Stimulated activated CD4-positive, alpha-beta T cell treated with anti-CD3 and anti-CD28 coated beads, TNF-alpha, amount 100 ng/mL, for 24 hours (primary cell): Measurements from ENCODE around the gene IREB2.
"Not testable (repeated sequence)": the region's sequence is repeated elsewhere in the genome, so short reads cannot be mapped to it uniquely, and the experiment has no call there.

Experiments
- DNase-seq, 3 experiments: peaks; one replicate each; pipeline ENCODE4 v3.0.0-alpha.2; 2020; ENCODE audit warnings: low read depth in 3 of 3

The IREB2 gene

GRCh38 chr15:78437762-78438618, at the start of gene IREB2:
Gene IREB2, plus strand, starts transcription at chr15:78438216. Its CDS starts 122 bp downstream, at chr15:78438338.
- DNase-seq, result peak; percentile 95 to 96 (median 96)

GRCh38 chr15:78388865-78389264, 49.2 kb upstream of the IREB2 start:
- no peak for DNase-seq

GRCh38 chr15:78389322-78389721, 48.7 kb upstream of the IREB2 start:
- DNase-seq, result no peak

GRCh38 chr15:78389738-78390137, 48.3 kb upstream of the IREB2 start:
- DNase-seq, result no peak

- DNase-seq, result no peak
Observed at GRCh38 chr15:78390242-78390641, 47.8 kb upstream of the IREB2 start.

GRCh38 chr15:78390826-78391225, 47.2 kb upstream of the IREB2 start:
- DNase-seq, result no peak

- no peak for DNase-seq
Observed at GRCh38 chr15:78391781-78392180, 46.2 kb upstream of the IREB2 start.

- no peak for DNase-seq
Observed at GRCh38 chr15:78392430-78392829, 45.6 kb upstream of the IREB2 start.

GRCh38 chr15:78393137-78393536, 44.9 kb upstream of the IREB2 start:
- no peak for DNase-seq

- DNase-seq, result no peak
Observed at GRCh38 chr15:78394026-78394425, 44.0 kb upstream of the IREB2 start.

GRCh38 chr15:78394981-78395616, 42.9 kb upstream of the IREB2 start:
- DNase-seq, result no peak

GRCh38 chr15:78396186-78396814, 41.7 kb upstream of the IREB2 start:
- no peak for DNase-seq

- DNase-seq, result no peak
Observed at GRCh38 chr15:78396976-78397375, 41.0 kb upstream of the IREB2 start.

GRCh38 chr15:78397382-78397781, 40.6 kb upstream of the IREB2 start:
- no peak for DNase-seq

- DNase-seq, result no peak
Observed at GRCh38 chr15:78398076-78398825, 39.8 kb upstream of the IREB2 start.

- no peak for DNase-seq
Observed at GRCh38 chr15:78399091-78399490, 38.9 kb upstream of the IREB2 start.

- DNase-seq, result no peak
Observed at GRCh38 chr15:78402061-78402610, 35.9 kb upstream of the IREB2 start.

GRCh38 chr15:78404125-78404524, 33.9 kb upstream of the IREB2 start:
- DNase-seq, result no peak

GRCh38 chr15:78404796-78405195, 33.2 kb upstream of the IREB2 start:
- not testable (repeated sequence) for DNase-seq

GRCh38 chr15:78405336-78405924, 32.6 kb upstream of the IREB2 start:
- DNase-seq, result no peak

GRCh38 chr15:78406016-78406585, 31.9 kb upstream of the IREB2 start:
- no peak for DNase-seq
